Stomach smooth muscle (tissue), 2 donors: Measurements from ENCODE around the gene KCNE1.

Experiments
- H3K27ac ChIP-seq: one replicate; pipeline ENCODE4 v1.7.0; 2013; ENCODE audit warnings: mild to moderate bottlenecking, low read length, inconsistent platforms
- H3K27me3 ChIP-seq, 2 donors: one replicate each; pipeline ENCODE4 v1.7.0; 2013; ENCODE audit warnings: low read length in 2 of 2; ENCODE audit not compliant: insufficient read depth in 2 of 2, control insufficient read depth in 1 of 2
- H3K36me3 ChIP-seq, 2 donors: one replicate each; pipeline ENCODE4 v1.7.0; 2013; ENCODE audit warnings: low read length in 2 of 2; ENCODE audit not compliant: control insufficient read depth in 2 of 2, insufficient read depth in 2 of 2
- H3K4me1 ChIP-seq: one replicate; pipeline ENCODE4 v1.7.0; 2013; ENCODE audit warnings: low read length; ENCODE audit not compliant: control insufficient read depth, insufficient read depth
- H3K4me3 ChIP-seq, 2 donors: one replicate each; pipeline ENCODE4 v1.7.0; 2013; ENCODE audit warnings: low read length in 2 of 2
- H3K9ac ChIP-seq, 2 donors: one replicate each; pipeline ENCODE4 v1.7.0; 2013; ENCODE audit warnings: low read length in 2 of 2, mild to moderate bottlenecking in 1 of 2
- H3K9me3 ChIP-seq, 2 donors: one replicate each; pipeline ENCODE4 v1.7.0; 2013; ENCODE audit warnings: low read length in 2 of 2; ENCODE audit not compliant: control insufficient read depth in 2 of 2
- donor health status: healthy.
- donor health status: Pancreatic carcinoma.

The KCNE1 gene

DNA sequence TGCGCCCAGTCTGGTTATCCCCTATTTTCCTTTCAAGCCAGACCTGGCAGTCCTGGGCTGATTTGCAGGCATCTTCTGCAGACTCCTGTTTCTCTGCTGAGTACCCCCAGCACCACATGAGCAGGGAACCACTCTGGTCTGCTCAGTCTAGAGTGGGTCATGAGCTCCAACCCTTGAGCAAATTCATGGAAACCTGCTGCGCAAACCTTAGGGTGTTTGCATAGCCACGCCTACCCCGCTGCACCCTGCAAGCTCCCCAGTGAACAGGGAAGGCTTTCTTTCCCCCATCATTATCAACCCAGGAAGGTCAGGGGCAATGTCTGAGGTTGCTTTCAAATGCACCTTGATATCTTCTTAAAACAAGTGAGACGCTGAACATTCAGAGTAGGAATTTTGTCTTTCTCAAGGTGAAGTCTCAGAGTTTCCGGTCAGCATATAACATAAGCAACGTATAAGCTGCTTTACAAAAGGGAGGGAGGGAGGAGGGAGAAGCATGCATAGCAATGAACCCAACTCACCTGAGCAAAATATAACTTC is 11.1 kb upstream of the KCNE1 start:
- Histone ChIP-seq H3K36me3 (peaks cover 24 to 32% of the 10 kb centered on the region in 2 donors), H3K4me1 (peaks cover 22% of the 10 kb centered on the region), H3K4me3 (no peak overlapping the region), H3K27me3 (no peaks in the 10 kb centered on the region), H3K9me3 (no peaks in the 10 kb centered on the region), H3K27ac (no peak overlapping the region), H3K9ac (no peak overlapping the region)

GRCh38 chr21:34522284-34522683 is 10.3 kb upstream of the KCNE1 start:
- peaks cover 31 to 40% of the 10 kb centered on the region in 2 donors for H3K36me3 ChIP-seq
- H3K9ac ChIP-seq: no peak overlapping the region
- no peak overlapping the region for H3K27ac ChIP-seq

GRCh38 chr21:34521561-34521960 is 9.6 kb upstream of the KCNE1 start:
- peaks cover 38 to 46% of the 10 kb centered on the region in 2 donors for H3K36me3 ChIP-seq
- no peak overlapping the region for H3K27ac ChIP-seq
- H3K9ac ChIP-seq: no peak overlapping the region
- no peaks in the 10 kb centered on the region for H3K9me3 ChIP-seq
- H3K4me1 ChIP-seq: peaks cover 22% of the 10 kb centered on the region
- H3K4me3 ChIP-seq: no peak overlapping the region
- H3K27me3 ChIP-seq: no peaks in the 10 kb centered on the region

More at GRCh38 chr21:34522284-34522683, 10.3 kb upstream of the KCNE1 start:
- Histone ChIP-seq H3K27me3 (no peaks in the 10 kb centered on the region), H3K9me3 (no peaks in the 10 kb centered on the region), H3K4me3 (no peak overlapping the region), H3K4me1 (peaks cover 22% of the 10 kb centered on the region)

GRCh38 chr21:34520764-34521508 is 8.9 kb upstream of the KCNE1 start:
- no peak overlapping the region for H3K4me3 ChIP-seq
- no peak overlapping the region for H3K9ac ChIP-seq
- H3K27me3 ChIP-seq: no peaks in the 10 kb centered on the region
- H3K9me3 ChIP-seq: no peaks in the 10 kb centered on the region
- no peak overlapping the region for H3K27ac ChIP-seq
- peaks cover 40 to 48% of the 10 kb centered on the region in 2 donors for H3K36me3 ChIP-seq
- H3K4me1 ChIP-seq: peaks cover 22% of the 10 kb centered on the region

DNA sequence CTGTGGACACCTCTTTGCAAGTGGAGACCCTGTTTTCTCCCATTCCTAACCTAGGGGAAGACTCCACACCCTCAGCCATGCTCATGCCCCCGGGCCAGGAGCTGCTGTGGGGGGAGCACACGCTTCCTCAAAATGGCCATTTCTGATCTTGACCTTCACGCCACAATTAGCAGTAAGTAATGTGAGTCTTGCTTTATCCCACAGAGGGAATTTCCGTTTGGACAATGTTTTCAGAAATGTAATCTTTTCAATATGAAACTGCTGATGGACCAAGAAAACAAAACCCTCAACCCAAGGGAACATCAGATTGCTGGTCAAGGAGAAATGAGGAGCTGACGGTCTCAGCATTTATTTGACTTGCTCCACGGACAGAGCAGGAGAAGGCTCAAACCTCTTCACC is 8.3 kb upstream of the KCNE1 start:
- Histone ChIP-seq H3K9ac (no peak overlapping the region), H3K4me3 (no peak overlapping the region), H3K36me3 (peaks cover 40 to 52% of the 10 kb centered on the region in 2 donors), H3K4me1 (peaks cover 22% of the 10 kb centered on the region), H3K27me3 (no peaks in the 10 kb centered on the region), H3K9me3 (no peaks in the 10 kb centered on the region), H3K27ac (no peak overlapping the region)

GRCh38 chr21:34519694-34520093 is 7.7 kb upstream of the KCNE1 start:
- H3K9ac ChIP-seq: no peak overlapping the region
- peaks cover 40 to 52% of the 10 kb centered on the region in 2 donors for H3K36me3 ChIP-seq
- no peaks in the 10 kb centered on the region for H3K27me3 ChIP-seq
- no peak overlapping the region for H3K4me3 ChIP-seq
- no peaks in the 10 kb centered on the region for H3K9me3 ChIP-seq
- H3K4me1 ChIP-seq: peaks cover 19% of the 10 kb centered on the region
- H3K27ac ChIP-seq: no peak overlapping the region

GRCh38 chr21:34519016-34519415 is 7.0 kb upstream of the KCNE1 start:
- Histone ChIP-seq H3K36me3 (peaks cover 40 to 52% of the 10 kb centered on the region in 2 donors), H3K9me3 (no peaks in the 10 kb centered on the region), H3K9ac (no peak overlapping the region), H3K4me1 (peaks cover 14% of the 10 kb centered on the region), H3K27ac (no peak overlapping the region), H3K4me3 (no peak overlapping the region), H3K27me3 (no peaks in the 10 kb centered on the region)

GRCh38 chr21:34518301-34518700 is 6.3 kb upstream of the KCNE1 start:
- Histone ChIP-seq H3K27ac (no peak overlapping the region), H3K9ac (no peak overlapping the region), H3K36me3 (peaks cover 39 to 52% of the 10 kb centered on the region in 2 donors), H3K9me3 (no peaks in the 10 kb centered on the region), H3K27me3 (no peaks in the 10 kb centered on the region), H3K4me3 (no peak overlapping the region), H3K4me1 (peaks cover 14% of the 10 kb centered on the region)

- no peak overlapping the region for H3K27ac ChIP-seq
- H3K27me3 ChIP-seq: no peaks in the 10 kb centered on the region
- no peak overlapping the region for H3K4me3 ChIP-seq
- peaks cover 8% of the 10 kb centered on the region for H3K4me1 ChIP-seq
- H3K9ac ChIP-seq: no peak overlapping the region
- H3K9me3 ChIP-seq: no peaks in the 10 kb centered on the region
- peaks cover 33 to 48% of the 10 kb centered on the region in 2 donors for H3K36me3 ChIP-seq
Measured at GRCh38 chr21:34517491-34518245, 5.7 kb upstream of the KCNE1 start.

DNA sequence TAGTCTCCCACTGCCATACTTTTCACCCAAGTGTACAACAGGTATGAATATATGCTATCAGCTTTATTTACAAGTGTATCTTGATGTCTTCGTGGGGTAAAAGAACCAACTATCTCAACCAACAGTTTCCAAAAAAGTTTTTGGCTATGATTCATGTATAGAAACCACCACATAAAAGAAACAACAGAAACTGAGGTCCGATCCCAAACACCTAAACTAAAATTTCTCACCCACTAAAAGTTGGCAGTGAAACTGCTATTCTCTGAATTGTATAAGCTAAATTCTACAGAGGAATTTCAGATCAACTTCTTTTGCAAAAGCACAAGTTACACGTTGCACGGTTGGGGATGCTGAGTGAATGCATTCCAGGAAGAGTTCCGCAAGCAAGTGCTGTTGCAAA is 5.0 kb upstream of the KCNE1 start:
- no peaks in the 10 kb centered on the region for H3K27me3 ChIP-seq
- peaks cover 33 to 48% of the 10 kb centered on the region in 2 donors for H3K36me3 ChIP-seq
- no peaks in the 10 kb centered on the region for H3K9me3 ChIP-seq
- H3K4me1 ChIP-seq: peaks cover 3% of the 10 kb centered on the region
- no peak overlapping the region for H3K27ac ChIP-seq
- H3K9ac ChIP-seq: no peak overlapping the region
- H3K4me3 ChIP-seq: no peak overlapping the region
